Measurements from ENCODE around the gene MRFAP1. TPM values are rescaled to one million over a fixed set of nuclear protein-coding genes. Genes with fewer than 3 reads are reported as not detected.

MRFAP1 gene
- total and polyA plus RNA-seq, 2 of the 4 experiments (the other 2 are of a cell fraction): 65.4 to 268 TPM

GRCh38 chr4:6647169-6647568, 6.7 kb downstream of the MRFAP1 start:
- in situ Hi-C loops (cut with MboI; ENCODE audit: low sequenced_read_pairs): no loop called here
- dilution Hi-C loops (cut with HindIII; ENCODE audit: low sequenced_read_pairs, unreplicated experiment): no loop called here
- no peak overlapping the region for H2BK120ac ChIP-seq (ENCODE audit: low read depth, low read length)
- ChIA-PET CTCF (no interaction called here), POLR2A (ENCODE audit: unreplicated experiment) (no interaction called here)
- intact Hi-C loops (cut with micrococcal nuclease): no loop called here
- no peak overlapping the region for H3K56ac ChIP-seq (ENCODE audit: extremely low read depth, insufficient read depth, low read length)
- no peak overlapping the region for H3K9ac ChIP-seq (ENCODE audit: low read depth, low read length)
- WGBS, 2 experiments (ENCODE audit: extremely low coverage in 2 of 2, insufficient read length in 1 of 2): 44% methylated on average over 3 of the region's 5 CpGs; no CpG with 5 or more reads in 1 of the 2 experiments
- peaks cover 12 to 21% of the 10 kb centered on the region in 2 experiments for H3K79me1 ChIP-seq (ENCODE audit: low read depth in 1 of 2, low read length in 2 of 2)
- H3K4me2 ChIP-seq (ENCODE audit: low read depth, low read length): no peak overlapping the region
- TF ChIP-seq MXI1 (IDR thresholded peaks at IDR 0.05; ENCODE audit: borderline replicate concordance, low read depth, low read length): no peak
- TF ChIP-seq CTCF (conservative IDR thresholded peaks at IDR 0.05; ENCODE audit: low read depth, low read length): no peak
- no peak for TF ChIP-seq POLR2A (IDR thresholded peaks at IDR 0.05; ENCODE audit: low read depth, low read length)
- TF ChIP-seq RAD21 (IDR thresholded peaks at IDR 0.05; ENCODE audit: low read length): no peak
- TF ChIP-seq MAZ (IDR thresholded peaks at IDR 0.05; ENCODE audit: borderline replicate concordance, low read depth, low read length): no peak
- H2AFZ ChIP-seq (replicated peaks; ENCODE audit: low read length, poor library complexity): no peak overlapping the region
- peaks cover 8% of the 10 kb centered on the region for H3K36me3 ChIP-seq (ENCODE audit: control insufficient read depth, insufficient read depth, low read length)
- peaks cover 13% of the 10 kb centered on the region for H3K9me1 ChIP-seq (ENCODE audit: insufficient read depth, low read length)
- no peak overlapping the region for H4K5ac ChIP-seq (ENCODE audit: low read depth, low read length)
- DNase-seq (no peak), ATAC-seq (ENCODE audit: low read depth) (no peak)
- no peak overlapping the region for H3K23ac ChIP-seq (ENCODE audit: low read depth, low read length)
- no peak overlapping the region for H3K4me3 ChIP-seq (ENCODE audit: insufficient read depth, low read depth, low read length)
- no TSS peak for BruUV-seq (replicated peaks)
- no peak overlapping the region for H2AK5ac ChIP-seq (ENCODE audit: low read depth, low read length)
- no peak overlapping the region for H4K91ac ChIP-seq (ENCODE audit: insufficient read depth, low read depth, low read length)
- no peak overlapping the region for H2BK20ac ChIP-seq (ENCODE audit: low read depth, low read length)
- peaks cover 2% of the 10 kb centered on the region; the same call in 1 of the 2 replicates for H3K27me3 ChIP-seq (ENCODE audit: control insufficient read depth, insufficient read depth, low read length)
- no peak overlapping the region for H2BK15ac ChIP-seq (ENCODE audit: low read depth, low read length)
- H3K9me3 ChIP-seq (ENCODE audit: control insufficient read depth, insufficient read depth, low read length): no peaks in the 10 kb centered on the region
- no peak overlapping the region for H3K4ac ChIP-seq (ENCODE audit: low read depth, low read length)
- H2BK5ac ChIP-seq (ENCODE audit: low read depth, low read length, poor library complexity, severe bottlenecking): no peak overlapping the region
- peaks cover 8% of the 10 kb centered on the region for H3K4me1 ChIP-seq (ENCODE audit: control insufficient read depth, insufficient read depth, low read length)
- no peak overlapping the region for H3K27ac ChIP-seq (ENCODE audit: insufficient read depth, low read length)
- H3K14ac ChIP-seq (replicated peaks; ENCODE audit: low read depth, low read length): no peak overlapping the region
- no peak overlapping the region for H2AK9ac ChIP-seq (replicated peaks; ENCODE audit: low read depth, low read length, poor library complexity)
- no peak overlapping the region for H3K18ac ChIP-seq (ENCODE audit: low read depth, low read length)
- H4K20me1 ChIP-seq (ENCODE audit: insufficient read depth, low read length): peaks cover 18% of the 10 kb centered on the region
- H4K8ac ChIP-seq (ENCODE audit: low read depth in 2 of 2, low read length in 2 of 2): no peak overlapping the region
